Right renal pelvis (tissue), 4 donors: ENCODE results near the gene LATS2. TPM values are rescaled to one million over a fixed set of nuclear protein-coding genes. Genes with fewer than 3 reads are reported as not detected.

Experiments used
- DNase-seq, 4 donors: peaks; one replicate each; pipeline ENCODE4 v3.0.0-alpha.2; 2013; ENCODE audit warnings: low read depth in 4 of 4, low spot score in 3 of 4, missing footprints in 1 of 4
- polyA plus RNA-seq, 4 donors: library from polyadenylated mRNA; unstranded; fragments of 120-200 nt; gene quantifications; one replicate each; pipeline ENCODE4 v1.2.1, GENCODE V29; 2013; ENCODE audit not compliant: insufficient read length in 4 of 4

Gene LATS2
- polyA plus RNA-seq, 4 donors = 26.6 to 29.6 (median 28.0) TPM

DNA sequence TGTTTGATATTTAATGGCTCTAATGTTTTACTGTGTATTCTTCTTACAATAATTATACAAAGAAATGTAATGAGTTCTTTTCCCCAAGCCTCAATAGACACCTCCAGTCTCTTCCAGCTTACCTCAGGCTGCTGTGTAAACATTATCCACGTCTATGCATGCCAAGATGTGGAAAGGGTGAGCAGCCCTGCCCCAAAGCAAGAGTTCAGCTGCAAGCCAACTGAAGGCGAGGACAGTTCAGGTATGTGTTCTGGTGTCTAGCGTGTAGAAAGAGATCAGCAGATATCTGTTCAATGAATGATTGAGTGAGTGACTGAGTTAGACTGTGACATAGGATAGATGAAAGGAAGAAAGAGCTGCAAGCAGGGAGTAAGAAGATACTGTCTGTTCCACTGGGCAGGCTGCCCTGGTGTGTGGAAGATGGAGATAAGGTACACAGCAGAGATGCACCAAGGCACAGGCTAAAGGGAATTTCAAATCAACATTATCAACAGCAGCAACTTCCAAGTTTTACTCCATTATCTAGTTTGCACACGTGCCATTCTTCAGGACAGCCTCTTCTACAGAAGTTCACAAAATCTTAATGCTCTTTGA, 66.0 kb downstream of the LATS2 start:
- no peak for DNase-seq

DNA sequence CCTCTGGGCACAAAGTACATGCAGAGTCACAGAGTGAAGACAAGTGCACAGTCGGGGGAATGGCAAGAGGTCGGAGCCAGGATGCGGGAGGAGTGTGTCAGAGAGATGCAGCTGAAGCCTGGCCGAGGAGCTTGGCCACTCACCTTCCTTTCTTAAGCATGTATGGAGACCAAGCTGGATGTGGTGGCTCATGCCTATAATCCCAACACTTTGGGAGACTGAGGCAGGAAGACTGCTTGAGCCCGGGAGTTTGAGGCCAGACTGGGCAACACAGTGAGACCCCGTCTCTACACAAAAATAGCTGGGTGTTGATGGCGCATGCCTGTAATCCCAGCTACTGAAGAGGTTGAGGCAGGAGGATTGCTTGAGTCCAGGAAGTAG, 67.0 kb downstream of the LATS2 start:
- no peak for DNase-seq

DNA sequence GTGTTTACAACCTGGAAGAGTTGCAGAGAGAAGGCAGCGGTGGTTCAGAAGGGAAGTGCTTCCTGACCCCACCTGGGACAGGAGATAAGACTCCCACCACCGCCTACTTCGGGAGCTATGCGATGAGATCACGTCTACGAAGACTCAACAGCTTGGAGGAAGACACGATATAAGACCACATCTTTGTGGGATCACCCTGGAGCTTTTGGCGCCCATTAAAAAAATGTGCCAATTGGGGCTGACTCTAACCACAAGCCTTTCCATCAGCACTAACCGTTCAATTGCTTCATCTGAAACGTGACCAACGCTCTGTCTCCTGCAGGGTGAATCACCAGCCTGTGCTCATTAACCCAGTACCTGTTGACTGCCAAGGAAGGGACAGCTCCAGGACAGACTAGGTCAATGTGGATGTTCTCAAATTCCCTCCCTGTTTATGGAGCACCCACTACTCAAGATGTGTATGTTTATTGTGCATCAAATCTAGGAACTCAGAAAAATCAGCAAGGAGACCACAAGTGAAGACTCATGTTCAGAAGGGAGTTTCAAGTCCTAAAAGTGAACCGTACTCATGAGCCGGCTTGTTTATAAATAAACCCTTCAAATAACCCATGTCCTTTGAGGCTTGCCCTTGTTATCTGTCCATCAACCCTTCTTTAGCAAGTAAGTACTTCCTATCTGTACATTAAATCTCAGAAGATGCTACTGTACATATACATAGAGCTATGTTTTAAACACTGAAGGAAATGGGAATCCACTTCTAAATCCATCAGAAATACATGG, 67.5 kb downstream of the LATS2 start:
- no peak for DNase-seq

DNA sequence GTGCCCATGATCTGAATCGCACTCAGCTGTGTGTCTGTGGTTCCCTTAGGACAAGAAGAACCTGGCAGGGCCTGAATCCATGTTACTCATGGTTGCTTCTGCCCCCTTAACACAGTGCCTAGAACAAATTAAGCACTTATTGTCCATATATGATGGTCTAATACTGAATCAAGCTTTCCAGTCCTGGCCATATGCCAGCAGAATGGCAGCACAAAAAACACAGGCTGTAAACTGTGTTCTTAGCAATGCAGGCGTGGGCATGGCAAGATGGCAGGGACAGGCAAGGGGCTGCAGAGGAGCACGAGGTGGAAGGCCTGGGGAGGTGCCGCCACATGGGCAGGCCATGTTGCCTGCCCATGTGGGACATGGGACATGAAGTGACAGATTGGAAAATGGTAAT, 68.2 kb downstream of the LATS2 start:
- DNase-seq = no peak

DNA sequence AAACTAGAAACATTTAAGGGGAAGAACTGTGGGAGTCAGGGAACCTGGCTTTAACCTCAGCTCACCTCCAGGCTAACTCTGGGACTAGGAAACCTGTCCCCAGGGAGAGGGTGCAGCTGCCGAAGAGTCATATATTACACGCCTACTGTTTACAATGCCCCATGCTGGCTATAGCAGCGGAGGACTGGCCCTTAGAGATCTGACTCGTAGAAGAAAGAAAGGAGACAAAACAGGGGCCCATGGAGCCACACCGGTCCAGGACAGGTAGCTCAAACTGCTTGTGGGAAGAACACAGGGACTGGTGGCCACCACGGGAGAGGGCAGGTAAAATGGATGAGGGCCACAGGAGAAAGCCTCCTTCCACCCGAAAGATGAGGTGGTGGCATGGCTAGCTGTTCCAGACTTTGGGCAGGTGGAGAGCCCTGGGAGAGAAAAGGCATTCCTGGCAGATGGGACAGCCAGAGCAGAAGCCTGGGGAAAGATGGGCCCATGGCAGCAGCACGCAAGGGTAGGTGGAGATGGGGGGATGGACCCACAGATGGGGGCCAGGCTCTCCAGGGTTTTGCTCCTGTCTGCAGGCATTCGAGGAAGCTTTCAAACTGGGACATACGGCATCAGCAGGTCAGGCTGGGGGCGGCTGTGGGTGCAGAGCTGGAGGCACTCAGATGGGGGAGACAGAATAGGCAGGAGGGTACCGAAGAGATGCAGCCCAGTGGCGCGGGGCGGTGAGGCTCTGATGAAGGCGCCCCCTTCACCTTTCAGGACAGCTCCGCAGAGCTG, 69.5 kb downstream of the LATS2 start:
- no peak for DNase-seq

DNA sequence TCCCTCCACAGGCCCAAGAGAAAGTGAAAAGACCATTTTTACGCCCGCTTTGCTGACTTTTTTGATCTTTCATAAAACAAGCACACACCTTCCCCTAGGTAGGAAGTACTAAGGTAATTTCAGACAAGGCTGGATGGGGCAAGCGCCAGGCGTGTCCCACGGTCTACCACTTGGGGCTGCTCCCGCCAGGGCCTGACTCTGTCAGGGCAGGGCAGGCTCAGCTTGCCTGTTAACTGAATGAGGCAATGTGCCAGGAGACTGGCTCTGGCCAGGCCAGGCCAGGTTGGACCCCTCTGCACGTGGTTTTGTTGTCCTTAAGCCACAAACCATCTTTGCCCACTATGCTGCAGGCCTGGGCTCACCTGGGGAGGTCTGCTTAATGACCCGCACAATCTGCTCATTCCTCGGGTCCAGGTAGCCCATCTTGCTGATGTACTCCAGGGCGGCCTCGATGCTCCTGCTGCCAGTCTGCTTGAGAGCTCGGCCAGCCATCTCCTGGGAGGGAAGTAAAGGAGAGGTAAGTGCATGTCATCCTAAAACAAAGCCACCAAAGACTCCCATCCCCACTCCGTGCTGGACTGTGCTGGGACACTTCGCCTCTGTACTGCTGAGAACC, 70.4 kb downstream of the LATS2 start:
- DNase-seq = no peak

DNA sequence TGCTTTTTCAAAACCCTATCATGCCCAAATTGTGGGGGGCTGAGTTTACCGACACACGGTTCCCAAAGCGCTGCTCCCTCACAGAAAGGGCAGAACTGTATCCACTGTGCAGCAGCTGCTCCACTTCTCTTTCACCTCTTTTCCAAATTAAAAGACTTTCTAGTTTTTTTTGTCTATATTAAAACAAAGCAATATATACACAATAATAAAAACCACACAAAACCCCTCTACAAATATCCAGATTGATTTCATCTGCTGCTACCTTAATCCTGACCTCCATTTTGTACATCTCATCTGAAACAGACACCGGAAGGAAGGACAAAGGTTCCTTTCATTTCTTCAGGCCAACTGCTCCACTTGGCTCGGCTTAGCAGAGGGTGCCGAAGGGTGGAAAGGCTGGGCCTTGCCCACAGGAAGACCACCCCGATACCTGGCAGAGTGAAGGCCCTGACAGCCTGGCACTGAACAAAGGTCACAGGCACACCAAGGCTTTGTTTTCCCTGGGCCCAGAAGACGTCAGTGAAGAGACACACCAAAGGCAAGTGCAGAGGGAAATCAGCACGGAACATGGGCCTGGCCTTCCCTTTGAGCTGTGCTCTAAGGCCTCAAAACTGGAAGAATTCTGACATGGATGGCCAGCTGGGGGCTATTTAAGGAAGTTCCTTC, 71.6 kb downstream of the LATS2 start:
- no peak for DNase-seq

DNA sequence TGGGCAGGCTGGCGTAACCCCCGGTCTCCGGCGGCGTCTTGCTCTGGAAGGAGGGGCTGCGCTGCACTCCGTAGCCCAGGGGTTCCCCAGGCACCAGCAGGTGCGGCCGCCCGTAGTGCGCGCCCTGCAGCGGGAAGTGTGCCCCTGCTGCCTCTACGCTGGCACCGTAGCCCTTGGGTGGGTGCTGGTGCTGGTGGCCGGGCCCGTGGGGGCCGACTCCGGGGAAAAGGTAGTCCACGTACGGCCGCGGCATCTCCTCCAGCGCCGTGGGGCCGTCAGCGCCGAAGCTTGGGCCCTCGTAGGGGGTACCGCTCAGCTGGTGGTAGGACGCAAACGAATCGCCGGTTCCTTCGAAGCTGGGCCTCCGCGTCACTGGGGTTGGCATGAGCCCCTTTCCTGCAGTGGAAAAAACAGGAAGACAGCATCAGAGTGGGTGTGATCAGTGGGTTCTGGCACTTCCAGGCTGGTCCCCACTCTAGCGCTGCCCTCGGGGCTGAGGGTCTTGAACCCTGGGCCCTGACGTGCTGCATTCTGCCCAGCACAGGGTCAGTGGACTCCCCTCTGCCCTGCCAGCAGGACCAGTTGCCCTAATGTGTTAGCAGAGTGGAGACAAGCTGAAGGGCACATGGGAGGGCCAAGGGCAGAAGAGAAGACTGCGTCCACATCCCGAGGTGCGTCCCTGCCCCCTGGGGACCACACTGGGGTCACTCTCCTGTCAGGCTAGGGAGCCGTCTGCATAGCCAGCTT, 72.3 kb downstream of the LATS2 start:
- no peak for DNase-seq

DNA sequence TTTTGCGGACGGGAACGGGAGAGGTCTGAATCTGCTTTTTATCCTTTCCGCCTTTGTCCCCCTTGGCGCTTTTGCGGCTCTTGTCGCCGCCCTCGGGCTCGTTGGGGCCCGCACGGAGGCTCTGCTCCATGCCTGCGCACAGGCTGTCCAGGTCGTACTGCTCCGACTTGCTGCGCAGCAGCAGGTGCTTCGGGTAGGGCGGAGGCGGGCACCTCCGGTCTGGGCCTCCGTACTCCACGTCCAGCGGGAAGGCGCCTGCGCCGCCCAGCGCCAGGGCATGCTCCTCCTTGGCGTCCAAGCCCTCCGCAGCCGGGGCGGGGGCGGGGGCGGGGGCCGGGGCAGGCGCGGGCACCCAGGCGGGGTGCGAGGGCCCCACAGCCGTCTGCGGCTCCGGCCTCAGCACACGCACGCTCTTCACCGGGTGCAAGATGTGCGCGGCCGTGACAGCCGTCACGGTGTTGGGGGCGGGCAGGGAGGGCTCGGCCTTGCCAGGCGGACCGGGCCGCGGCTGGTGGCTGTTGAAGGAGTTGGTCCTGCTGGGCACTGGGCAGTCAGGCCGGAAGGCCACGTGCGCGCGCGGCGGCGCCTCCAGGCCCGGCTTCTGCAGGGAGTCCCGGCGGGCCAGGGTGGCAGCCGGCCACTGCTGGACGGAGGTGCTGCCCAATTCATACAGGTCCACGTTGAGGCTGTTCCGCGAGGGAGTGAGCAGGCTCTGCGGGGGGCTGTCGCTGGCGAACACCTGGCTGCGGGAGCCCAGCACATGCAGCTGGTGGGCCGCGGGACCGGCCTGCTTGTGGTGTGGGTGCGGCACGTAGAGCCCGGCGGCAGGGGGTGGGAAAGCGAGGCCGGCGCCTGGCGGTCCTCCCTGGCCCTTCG, 73.1 kb downstream of the LATS2 start:
- no peak for DNase-seq

DNA sequence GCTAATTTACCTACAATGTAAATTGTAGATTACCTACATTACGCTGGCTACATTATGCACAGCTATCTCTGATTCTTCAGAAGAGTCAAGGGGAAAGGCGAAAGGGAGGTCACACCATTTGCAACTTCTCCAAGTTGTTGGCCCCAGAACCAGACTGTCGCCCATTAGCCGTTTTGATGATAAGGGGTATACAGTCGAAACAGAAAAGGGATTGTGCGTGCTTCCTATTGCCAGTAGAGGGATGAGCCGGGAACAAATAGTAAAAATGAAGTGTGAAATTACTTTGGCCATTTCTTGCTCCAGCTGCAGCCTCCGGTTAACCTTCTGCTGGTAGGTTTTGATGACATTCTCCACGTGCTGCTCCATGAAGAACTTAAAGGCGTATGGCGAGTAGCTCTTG, 73.8 kb downstream of the LATS2 start:
- DNase-seq = no peak

DNA sequence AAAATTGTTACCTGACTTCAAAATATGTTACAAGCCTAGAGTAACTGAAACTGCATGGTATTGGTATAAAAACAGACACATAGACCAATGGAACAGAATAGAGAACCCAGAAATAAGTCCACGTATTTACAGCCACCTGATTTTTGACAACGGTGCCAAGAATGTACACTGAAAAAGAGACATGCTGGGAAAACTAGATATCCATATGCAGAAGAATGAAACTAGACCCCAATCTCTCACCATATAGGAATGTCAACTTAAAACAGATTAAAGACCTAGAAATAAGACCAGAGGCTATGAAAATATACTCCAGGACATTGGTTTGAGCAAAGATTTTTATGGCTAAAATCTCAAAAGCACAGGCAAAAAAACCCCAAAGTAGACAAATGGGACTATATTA, 76.5 kb downstream of the LATS2 start:
- DNase-seq = no peak

DNA sequence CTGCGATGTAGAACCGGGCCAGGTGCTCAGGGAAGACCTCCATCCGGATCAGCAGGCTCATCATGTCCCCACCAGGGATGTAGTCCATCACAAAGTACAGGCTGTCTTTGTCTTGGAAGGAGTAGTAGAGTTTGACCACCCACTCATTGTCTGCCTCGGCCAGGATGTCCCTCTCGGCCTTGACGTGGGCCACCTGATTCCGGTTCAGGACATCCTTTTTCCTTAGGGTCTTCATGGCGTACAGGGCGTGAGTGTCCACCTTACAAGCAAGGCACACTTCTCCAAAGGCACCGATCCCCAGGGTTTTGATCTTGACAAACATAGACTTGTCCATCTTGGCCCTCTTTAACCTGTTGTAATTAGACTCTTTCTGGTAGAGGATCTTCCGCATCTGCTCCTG, 78.0 kb downstream of the LATS2 start:
- DNase-seq = no peak

DNA sequence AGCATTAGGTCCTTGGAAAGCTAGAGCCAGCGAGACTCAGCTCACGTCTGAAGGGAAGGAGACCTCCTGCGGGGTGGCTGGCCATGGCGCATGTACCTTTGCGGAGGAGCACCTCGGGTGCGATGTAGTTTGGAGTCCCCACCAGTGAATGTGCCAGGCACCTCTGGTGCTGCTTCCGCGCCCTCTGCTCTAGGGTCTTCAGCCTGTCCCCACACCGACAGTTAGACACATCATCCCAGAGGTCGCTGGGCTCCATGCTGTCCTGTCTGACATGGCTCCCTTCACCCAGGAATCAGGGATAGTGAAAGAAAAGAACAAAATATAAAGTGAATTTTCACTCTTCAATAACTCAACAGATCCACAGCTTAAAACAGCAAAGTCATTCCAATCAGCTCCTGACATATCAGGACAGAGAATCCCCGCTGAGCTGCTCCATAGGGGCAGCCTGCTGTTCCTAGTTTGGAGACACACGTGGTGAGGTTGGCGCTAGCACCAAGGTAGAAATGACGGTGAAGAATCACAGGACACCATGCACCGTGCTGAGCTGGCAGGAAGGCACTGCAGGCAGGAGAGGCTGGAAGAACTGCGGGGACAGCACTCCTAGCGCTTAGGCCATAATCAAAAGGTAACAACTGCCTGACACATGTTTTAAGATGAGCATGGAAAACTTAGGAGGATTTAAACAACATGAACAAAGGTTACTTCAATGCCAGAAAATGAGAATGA, 79.9 kb downstream of the LATS2 start:
- DNase-seq = no peak

DNA sequence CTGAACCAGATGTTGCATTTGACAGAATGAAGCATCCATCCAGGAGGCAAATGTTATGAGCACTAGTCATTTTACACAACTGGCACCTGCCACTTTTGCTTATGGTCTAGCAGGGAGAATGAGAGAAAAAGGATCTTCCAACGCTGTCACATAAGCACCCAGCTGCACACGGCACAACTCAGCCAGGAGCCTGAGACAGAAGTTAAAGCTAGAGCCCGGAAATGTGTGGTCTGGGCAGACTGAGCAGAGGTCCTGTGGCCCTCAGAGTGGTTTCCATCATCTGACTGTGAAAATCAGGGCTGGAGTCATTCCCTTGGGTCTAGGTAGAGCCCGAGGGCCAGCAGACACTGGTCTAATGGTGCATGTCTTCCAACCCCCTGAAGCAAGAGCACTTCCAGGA, 80.5 kb downstream of the LATS2 start:
- no peak for DNase-seq

DNA sequence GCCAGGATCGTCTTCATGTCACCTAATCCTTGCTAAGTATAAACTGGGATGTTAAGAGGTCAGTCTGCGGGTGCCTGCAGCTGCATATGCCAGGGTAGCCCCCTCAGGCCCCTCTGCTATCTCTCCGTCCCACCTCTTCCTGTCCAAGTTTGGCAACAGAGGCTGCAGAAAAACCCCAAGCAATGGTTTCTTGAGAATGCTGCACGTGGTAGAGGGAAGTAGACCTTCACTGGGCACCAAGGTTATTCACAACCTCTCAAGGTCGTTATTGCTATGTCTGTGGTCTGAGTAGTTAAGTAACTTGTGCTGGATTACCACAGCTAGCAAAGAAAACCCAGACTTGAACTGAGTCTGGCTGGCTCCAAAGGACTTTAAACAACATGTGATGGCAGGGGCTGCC, 81.0 kb downstream of the LATS2 start:
- DNase-seq = no peak

DNA sequence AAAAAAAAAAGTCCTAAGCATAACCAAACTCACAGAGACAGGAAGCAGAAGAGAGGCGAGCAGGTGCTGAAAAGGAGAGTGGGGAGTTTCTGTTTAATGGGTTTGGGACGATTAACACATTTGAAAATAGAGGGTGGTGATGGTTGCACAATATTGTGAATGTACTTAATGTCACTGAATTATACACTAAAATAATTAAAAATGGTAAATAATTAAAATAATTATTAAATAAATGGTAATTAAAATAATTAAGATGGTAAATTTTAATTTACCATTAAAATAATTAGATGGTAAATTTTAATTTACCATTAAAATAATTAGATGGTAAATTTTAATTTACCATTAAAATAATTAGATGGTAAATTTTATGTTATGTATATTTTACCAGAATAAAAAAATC, 84.0 kb downstream of the LATS2 start:
- no peak for DNase-seq

DNA sequence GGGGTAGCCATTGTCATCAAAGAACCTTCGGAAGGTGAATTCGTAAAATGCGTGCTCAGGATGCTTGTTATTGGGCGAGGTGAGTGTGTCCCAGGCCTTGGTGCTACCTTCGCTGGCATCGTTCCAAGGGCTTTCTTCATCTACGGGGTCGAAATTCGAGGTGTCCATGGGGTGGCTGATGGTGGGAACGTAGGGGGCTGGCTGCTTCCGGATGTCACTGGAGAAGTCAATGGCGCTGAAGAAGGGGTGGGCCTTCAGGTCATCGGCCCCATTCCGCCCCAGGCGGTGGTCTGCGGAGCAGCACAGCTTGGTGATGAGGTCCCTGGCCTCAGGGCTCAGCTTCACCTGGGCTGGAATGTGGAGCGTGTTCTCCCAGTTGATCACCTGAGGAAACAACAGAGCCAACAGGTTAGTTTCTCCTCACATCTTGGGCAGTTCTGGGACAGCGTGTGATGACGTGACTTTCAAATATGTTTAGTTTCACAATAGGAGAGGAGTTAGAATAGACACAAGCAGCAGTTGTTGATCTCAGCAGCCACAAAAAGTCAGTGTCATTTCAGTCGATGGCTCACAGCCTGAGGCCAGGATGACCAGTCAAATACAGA, 86.3 kb downstream of the LATS2 start:
- DNase-seq = no peak

DNA sequence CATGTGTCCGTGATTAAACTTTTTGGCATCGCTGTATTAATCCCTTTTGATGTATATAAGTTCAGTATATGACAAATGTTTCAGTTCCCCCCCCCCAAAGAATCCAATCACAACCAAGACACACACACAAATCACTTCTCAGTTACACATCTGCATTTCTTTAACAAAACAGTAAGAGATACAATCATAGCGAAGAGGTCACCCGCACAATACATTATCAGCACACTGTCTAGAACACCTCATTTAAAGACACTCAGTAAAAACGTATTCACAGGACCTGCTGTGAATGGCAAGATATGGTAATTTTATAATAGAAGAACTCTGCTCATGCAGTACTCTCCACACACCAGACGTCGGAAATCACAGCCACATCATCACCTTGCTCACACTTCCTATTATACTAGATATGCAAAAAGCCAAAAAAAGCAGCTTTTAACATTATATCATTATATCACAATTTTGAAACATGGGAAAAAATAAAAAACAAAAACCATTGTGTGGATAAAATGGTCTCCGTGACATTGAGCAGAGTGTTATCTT, 87.4 kb downstream of the LATS2 start:
- DNase-seq = no peak
